Mesenchymal stem cell (in vitro differentiated cells and primary cell): ENCODE measurements around the gene OR52W1.

ENCODE experiments used
- DNase-seq: peaks from one replicate; pipeline ENCODE4 v3.0.0-alpha.2; 2013
- H2AFZ ChIP-seq: one replicate; pipeline ENCODE4 v1.6.1; 2013; ENCODE audit warnings: low read depth, mild to moderate bottlenecking, control low read depth, inconsistent platforms, low read length, moderate library complexity
- H2AK5ac ChIP-seq: 2 replicates; pipeline ENCODE4 v1.6.1; 2013; ENCODE audit warnings: low read length, moderate library complexity, mild to moderate bottlenecking, inconsistent platforms; ENCODE audit not compliant: severe bottlenecking
- H2BK120ac ChIP-seq: one replicate; pipeline ENCODE4 v1.6.1; 2013; ENCODE audit warnings: low read depth, mild to moderate bottlenecking, inconsistent platforms, low read length, moderate library complexity
- H2BK12ac ChIP-seq, 2 experiments: one replicate each; pipeline ENCODE4 v1.6.1; 2013; ENCODE audit warnings: inconsistent platforms in 2 of 2, low read length in 2 of 2, mild to moderate bottlenecking in 2 of 2, moderate library complexity in 2 of 2, control low read depth in 1 of 2
- H2BK15ac ChIP-seq: one replicate; pipeline ENCODE4 v1.6.1; 2013; ENCODE audit warnings: mild to moderate bottlenecking, low read depth, inconsistent platforms; ENCODE audit not compliant: poor library complexity, severe bottlenecking
- H2BK5ac ChIP-seq: 2 replicates; pipeline ENCODE4 v1.6.1; 2013; ENCODE audit warnings: low read depth, mild to moderate bottlenecking, low read length, control low read depth, inconsistent platforms; ENCODE audit not compliant: poor library complexity, severe bottlenecking
- H3K14ac ChIP-seq, 2 experiments: one replicate each; pipeline ENCODE4 v1.6.1; 2013; ENCODE audit warnings: inconsistent platforms in 2 of 2, low read length in 2 of 2, control low read depth in 1 of 2, mild to moderate bottlenecking in 1 of 2, moderate library complexity in 1 of 2
- H3K18ac ChIP-seq, 2 experiments: one replicate each; pipeline ENCODE4 v1.6.1; 2013; ENCODE audit warnings: inconsistent platforms in 2 of 2, low read length in 2 of 2, control low read depth in 1 of 2, low read depth in 1 of 2, mild to moderate bottlenecking in 1 of 2
- H3K23ac ChIP-seq, 2 experiments: one replicate each; pipeline ENCODE4 v1.6.1; 2013; ENCODE audit warnings: inconsistent platforms in 2 of 2, low read length in 2 of 2, mild to moderate bottlenecking in 2 of 2, moderate library complexity in 2 of 2, control low read depth in 1 of 2
- H3K27ac ChIP-seq: 2 replicates; pipeline ENCODE4 v1.5.1; 2013; ENCODE audit warnings: mild to moderate bottlenecking, moderate library complexity, low read length, control low read depth, inconsistent platforms; ENCODE audit not compliant: poor library complexity, severe bottlenecking
- H3K27me3 ChIP-seq, 2 experiments: 2 replicates each; pipeline versions ENCODE4 v1.6.1 to v1.7.0; 2013; ENCODE audit warnings: low read length in 2 of 2, mild to moderate bottlenecking in 2 of 2, moderate library complexity in 2 of 2, control low read depth in 1 of 2, inconsistent platforms in 1 of 2; ENCODE audit not compliant: control insufficient read depth in 1 of 2, insufficient read depth in 1 of 2
- H3K36me3 ChIP-seq, 2 experiments: 2 replicates each; pipeline versions ENCODE4 v1.6.1 to v1.7.0; 2013; ENCODE audit warnings: low read length in 2 of 2, control low read depth in 1 of 2, inconsistent platforms in 1 of 2, low read depth in 1 of 2, mild to moderate bottlenecking in 1 of 2; ENCODE audit not compliant: insufficient read depth in 2 of 2, control insufficient read depth in 1 of 2
- H3K4ac ChIP-seq, 2 experiments: one replicate each; pipeline ENCODE4 v1.6.1; 2013; ENCODE audit warnings: inconsistent platforms in 2 of 2, low read length in 2 of 2, mild to moderate bottlenecking in 2 of 2, moderate library complexity in 2 of 2, control low read depth in 1 of 2, low read depth in 1 of 2
- H3K4me1 ChIP-seq: 2 replicates; pipeline ENCODE4 v1.6.1; 2013; ENCODE audit warnings: low read depth, low read length, control low read depth; ENCODE audit not compliant: control insufficient read depth, insufficient read depth
- H3K4me2 ChIP-seq: 2 replicates; pipeline ENCODE4 v1.6.1; 2013; ENCODE audit warnings: low read length, mild to moderate bottlenecking, inconsistent platforms; ENCODE audit not compliant: poor library complexity, severe bottlenecking
- H3K4me3 ChIP-seq, 2 experiments: 2 replicates each; pipeline versions ENCODE4 v1.5.1 to v1.7.0; 2013; ENCODE audit warnings: low read length in 2 of 2, mild to moderate bottlenecking in 2 of 2, control low read depth in 1 of 2, low read depth in 1 of 2; ENCODE audit not compliant: insufficient read depth in 1 of 2
- H3K79me1 ChIP-seq: replicated peaks from 2 replicates; pipeline ENCODE4 v1.6.1; 2013; ENCODE audit warnings: mild to moderate bottlenecking, control low read depth, low read length, inconsistent platforms; ENCODE audit not compliant: poor library complexity, severe bottlenecking
- H3K9ac ChIP-seq: 2 replicates; pipeline ENCODE4 v1.7.0; 2013; ENCODE audit warnings: mild to moderate bottlenecking, low read length, moderate library complexity
- H3K9me3 ChIP-seq: 2 replicates; pipeline ENCODE4 v1.7.0; 2013; ENCODE audit warnings: mild to moderate bottlenecking, low read length; ENCODE audit not compliant: control insufficient read depth
- H4K8ac ChIP-seq: one replicate; pipeline ENCODE4 v1.6.1; 2013; ENCODE audit warnings: inconsistent platforms, mild to moderate bottlenecking, low read length, moderate library complexity
- H4K91ac ChIP-seq: one replicate; pipeline ENCODE4 v1.6.1; 2013; ENCODE audit warnings: mild to moderate bottlenecking, low read length, inconsistent platforms
- WGBS: methylation state at CpG from one replicate; pipeline ENCODE4 v1.1.7; 2013; ENCODE audit warnings: mixed read lengths; 5-methylcytosine and 5-hydroxymethylcytosine counted together

Gene OR52W1

DNA sequence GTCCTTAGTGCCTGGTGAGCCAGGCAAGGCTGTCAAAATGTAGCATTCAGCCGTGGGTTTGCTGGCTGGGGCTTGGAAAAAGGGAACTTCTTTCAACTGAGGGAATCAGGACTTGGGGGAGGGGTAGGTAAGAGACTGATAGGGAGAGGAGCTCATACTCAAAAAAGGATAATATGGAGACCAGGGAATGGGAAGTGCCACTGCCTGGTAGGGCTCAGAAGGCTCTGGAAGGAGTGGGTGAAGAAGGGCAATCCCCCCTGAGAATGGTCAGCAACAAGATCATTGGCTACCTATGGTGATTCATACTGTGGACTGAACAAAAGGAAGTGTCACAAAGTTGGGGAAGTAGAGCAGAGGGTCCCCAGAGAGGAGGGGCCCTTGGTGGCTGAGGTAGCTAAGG is 41.8 kb downstream of the OR52W1 start:
- Histone ChIP-seq H3K4me1 (no peaks in the 10 kb centered on the region), H2BK120ac (no peak overlapping the region), H3K18ac (no peak overlapping the region), H4K8ac (no peak overlapping the region), H2BK5ac (no peak overlapping the region), H3K79me1 (no peaks in the 10 kb centered on the region), H3K4ac (no peak overlapping the region), H3K9me3 (no peaks in the 10 kb centered on the region), H3K36me3 (no peaks in the 10 kb centered on the region), H3K27ac (no peak overlapping the region), H3K9ac (no peak overlapping the region), H2AFZ (no peak overlapping the region), H3K23ac (no peak overlapping the region), H2BK15ac (no peak overlapping the region), H3K4me3 (no peak overlapping the region), H4K91ac (no peak overlapping the region), H2BK12ac (no peak overlapping the region), H3K4me2 (no peak overlapping the region), H3K27me3 (peaks cover 0 to 47% of the 10 kb centered on the region in 2 experiments), H3K14ac (no peak overlapping the region), H2AK5ac (no peak overlapping the region)
- WGBS = 60% methylated on average over 1 of the region's 1 CpG
- DNase-seq = no peak

DNA sequence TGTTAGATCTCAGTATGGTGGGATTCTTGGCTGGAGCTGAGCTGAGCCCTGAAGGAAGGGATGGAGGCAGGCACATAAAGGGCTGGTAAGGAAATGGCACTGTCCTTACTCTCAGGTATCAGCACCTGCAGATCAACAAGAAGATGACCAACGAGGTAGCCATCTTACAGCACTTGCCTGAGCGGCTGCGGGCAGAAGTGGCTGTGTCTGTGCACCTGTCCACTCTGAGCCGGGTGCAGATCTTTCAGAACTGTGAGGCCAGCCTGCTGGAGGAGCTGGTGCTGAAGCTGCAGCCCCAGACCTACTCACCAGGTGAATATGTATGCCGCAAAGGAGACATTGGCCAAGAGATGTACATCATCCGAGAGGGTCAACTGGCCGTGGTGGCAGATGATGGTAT is 42.3 kb downstream of the OR52W1 start:
- no peak overlapping the region for H3K27ac ChIP-seq
- no peaks in the 10 kb centered on the region for H3K36me3 ChIP-seq
- H3K9ac ChIP-seq = no peak overlapping the region
- H3K18ac ChIP-seq = no peak overlapping the region
- H3K9me3 ChIP-seq = no peaks in the 10 kb centered on the region
- peaks cover 0 to 50% of the 10 kb centered on the region in 2 experiments for H3K27me3 ChIP-seq
- no peak overlapping the region for H2BK5ac ChIP-seq
- no peak overlapping the region for H3K4ac ChIP-seq
- H3K4me3 ChIP-seq = no peak overlapping the region
- no peak overlapping the region for H3K23ac ChIP-seq
- no peak overlapping the region for H3K4me2 ChIP-seq
- H2BK15ac ChIP-seq = no peak overlapping the region
- no peaks in the 10 kb centered on the region for H3K79me1 ChIP-seq
- H2AK5ac ChIP-seq = no peak overlapping the region
- H3K4me1 ChIP-seq = no peaks in the 10 kb centered on the region
- H3K14ac ChIP-seq = no peak overlapping the region
- 82% methylated on average over 7 of the region's 7 CpGs for WGBS
- DNase-seq = no peak
- H2BK120ac ChIP-seq = no peak overlapping the region
- H4K91ac ChIP-seq = no peak overlapping the region
- H4K8ac ChIP-seq = no peak overlapping the region
- H2BK12ac ChIP-seq = no peak overlapping the region
- no peak overlapping the region for H2AFZ ChIP-seq

DNA sequence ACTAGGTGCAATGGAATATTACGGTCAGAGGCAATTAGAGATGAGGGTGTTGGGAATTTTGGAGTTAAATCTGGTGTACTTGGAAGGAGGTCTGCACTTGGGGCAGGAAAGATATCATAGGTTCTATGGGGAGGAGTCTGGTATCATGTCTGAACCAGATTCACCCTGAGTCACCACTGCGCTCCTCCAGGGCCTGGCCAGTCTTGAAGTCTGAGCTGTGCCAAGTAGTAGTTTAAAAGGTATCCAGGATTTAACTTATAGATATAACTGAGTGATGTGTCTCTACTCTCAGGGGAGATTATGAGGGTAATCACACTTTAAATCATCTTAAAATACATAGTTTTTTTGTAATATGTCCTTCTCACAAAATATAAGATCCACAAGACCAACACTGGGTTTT is 46.5 kb downstream of the OR52W1 start:
- WGBS = 100% methylated on average over 2 of the region's 2 CpGs
- no peak overlapping the region for H3K9ac ChIP-seq
- no peaks in the 10 kb centered on the region for H3K36me3 ChIP-seq

DNA sequence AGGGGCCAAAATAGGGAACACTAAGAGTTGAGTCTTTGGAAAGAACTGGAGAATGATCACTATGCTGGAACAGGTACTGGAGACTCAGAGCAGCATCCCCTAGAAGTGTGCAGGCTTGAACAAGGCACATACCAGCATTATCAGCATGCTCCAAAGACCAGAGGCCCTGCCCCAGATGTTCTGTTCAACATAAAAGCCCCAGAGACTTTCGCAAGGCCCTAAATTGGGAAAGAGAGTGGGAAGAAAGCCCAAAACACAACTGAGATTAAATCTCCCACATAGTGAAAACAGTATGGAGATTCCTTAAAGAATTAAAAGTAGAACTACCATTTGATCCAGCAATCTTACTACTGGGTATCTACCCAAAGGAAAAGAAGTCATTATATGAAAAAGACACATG is 49.2 kb downstream of the OR52W1 start:
- Histone ChIP-seq H3K4me3 (no peak overlapping the region), H2BK12ac (no peak overlapping the region), H3K23ac (no peak overlapping the region), H2AFZ (no peak overlapping the region), H2BK15ac (no peak overlapping the region), H3K14ac (no peak overlapping the region), H2AK5ac (no peak overlapping the region), H3K79me1 (no peaks in the 10 kb centered on the region), H3K4ac (no peak overlapping the region), H3K4me2 (no peak overlapping the region), H3K4me1 (peaks cover 3% of the 10 kb centered on the region), H2BK120ac (no peak overlapping the region), H2BK5ac (no peak overlapping the region), H3K9me3 (no peaks in the 10 kb centered on the region), H3K36me3 (no peaks in the 10 kb centered on the region), H4K91ac (no peak overlapping the region), H4K8ac (no peak overlapping the region), H3K9ac (no peak overlapping the region), H3K27me3 (peaks cover 0 to 15% of the 10 kb centered on the region in 2 experiments), H3K18ac (no peak overlapping the region), H3K27ac (no peak overlapping the region)
- WGBS = no CpG with 5 or more reads among the region's 1 CpG
- DNase-seq = peak; percentile 22

More for the DNA sequence above, 46.5 kb downstream of the OR52W1 start:
- no peak overlapping the region for H2BK120ac ChIP-seq
- H3K18ac ChIP-seq = no peak overlapping the region
- no peak overlapping the region for H2AFZ ChIP-seq
- no peaks in the 10 kb centered on the region for H3K4me1 ChIP-seq
- H3K4ac ChIP-seq = no peak overlapping the region
- DNase-seq = no peak
- no peak overlapping the region for H2BK5ac ChIP-seq
- no peak overlapping the region for H3K27ac ChIP-seq
- H3K4me3 ChIP-seq = no peak overlapping the region
- H4K8ac ChIP-seq = no peak overlapping the region
- peaks cover 0 to 36% of the 10 kb centered on the region in 2 experiments for H3K27me3 ChIP-seq
- no peaks in the 10 kb centered on the region for H3K79me1 ChIP-seq
- H3K23ac ChIP-seq = no peak overlapping the region
- H4K91ac ChIP-seq = no peak overlapping the region
- H2BK12ac ChIP-seq = no peak overlapping the region
- no peak overlapping the region for H2BK15ac ChIP-seq
- H3K4me2 ChIP-seq = no peak overlapping the region
- no peak overlapping the region for H3K14ac ChIP-seq
- no peak overlapping the region for H2AK5ac ChIP-seq
- no peaks in the 10 kb centered on the region for H3K9me3 ChIP-seq
